A673 (cell line): Measurements from ENCODE around the gene FGFBP3.

ENCODE experiments used
- EZH2 ChIP-seq: fragments of 200-600 bp; sonication (generic); IDR thresholded peaks from 2 replicates; pipeline ENCODE4 v1.6.1; 2017; ENCODE audit warnings: borderline replicate concordance, low read depth, mild to moderate bottlenecking, mixed read lengths, antibody characterized with exemption, low read length; ENCODE audit not compliant: poor library complexity, severe bottlenecking
- TF ChIP-seq, protein P1 (sequence below): fragments of 300-800, 200-600 bp; sonication (generic); conservative IDR thresholded peaks from 2 replicates; pipeline ENCODE4 v1.5.1; 2017; ENCODE audit warnings: low read depth, mild to moderate bottlenecking, antibody characterized with exemption, low read length, moderate library complexity, mixed read lengths

DNA sequence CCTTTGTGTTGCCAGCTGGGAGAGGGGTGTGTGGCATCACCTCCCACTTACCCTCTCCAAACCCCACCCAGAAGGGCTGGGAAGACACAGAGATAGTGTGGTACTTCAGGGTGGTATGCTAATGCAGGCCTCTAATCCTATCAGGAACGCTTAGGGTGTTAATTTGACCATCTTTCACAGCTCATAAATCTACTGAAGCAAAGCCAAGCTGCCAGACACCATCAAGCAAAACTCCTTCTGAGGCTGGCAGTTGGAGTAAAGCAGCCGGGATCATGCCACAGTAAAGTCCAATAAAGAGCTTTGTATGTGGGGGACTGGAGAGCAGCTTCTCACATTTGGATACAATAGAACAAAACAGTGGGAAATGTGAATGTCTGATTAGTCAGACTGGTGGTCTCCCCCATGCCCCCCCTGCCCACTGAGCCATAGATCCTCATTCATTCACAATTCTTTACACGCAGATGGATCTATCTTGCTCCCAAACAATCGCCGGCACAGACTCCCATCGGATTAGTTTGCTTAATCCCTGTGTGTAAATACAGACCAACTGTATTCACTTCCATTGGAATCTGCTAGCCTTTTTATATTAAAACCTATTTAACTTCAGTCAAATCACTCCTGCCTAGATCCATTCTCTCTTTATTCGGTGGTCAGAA lies 29.6 kb downstream of the FGFBP3 start:
- TF ChIP-seq, protein P1, sequence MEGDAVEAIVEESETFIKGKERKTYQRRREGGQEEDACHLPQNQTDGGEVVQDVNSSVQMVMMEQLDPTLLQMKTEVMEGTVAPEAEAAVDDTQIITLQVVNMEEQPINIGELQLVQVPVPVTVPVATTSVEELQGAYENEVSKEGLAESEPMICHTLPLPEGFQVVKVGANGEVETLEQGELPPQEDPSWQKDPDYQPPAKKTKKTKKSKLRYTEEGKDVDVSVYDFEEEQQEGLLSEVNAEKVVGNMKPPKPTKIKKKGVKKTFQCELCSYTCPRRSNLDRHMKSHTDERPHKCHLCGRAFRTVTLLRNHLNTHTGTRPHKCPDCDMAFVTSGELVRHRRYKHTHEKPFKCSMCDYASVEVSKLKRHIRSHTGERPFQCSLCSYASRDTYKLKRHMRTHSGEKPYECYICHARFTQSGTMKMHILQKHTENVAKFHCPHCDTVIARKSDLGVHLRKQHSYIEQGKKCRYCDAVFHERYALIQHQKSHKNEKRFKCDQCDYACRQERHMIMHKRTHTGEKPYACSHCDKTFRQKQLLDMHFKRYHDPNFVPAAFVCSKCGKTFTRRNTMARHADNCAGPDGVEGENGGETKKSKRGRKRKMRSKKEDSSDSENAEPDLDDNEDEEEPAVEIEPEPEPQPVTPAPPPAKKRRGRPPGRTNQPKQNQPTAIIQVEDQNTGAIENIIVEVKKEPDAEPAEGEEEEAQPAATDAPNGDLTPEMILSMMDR = no peak
- TF ChIP-seq EZH2 = no peak
